D721Med (cell line): ENCODE measurements around the gene ADGRE3.

ENCODE experiments used
- DNase-seq: peaks from one replicate; pipeline ENCODE4 v3.0.0; 2011; ENCODE audit warnings: low spot score; ENCODE audit not compliant: insufficient read length
- FAIRE-seq: peaks from 2 replicates; lab custom pipeline; 2011; peaks lifted over from hg19 to GRCh38; lab: Jason Lieb, UNC
- CTCF ChIP-seq: IDR thresholded peaks from 2 replicates; pipeline ENCODE4 v1.5.1; 2012; ENCODE audit warnings: mild to moderate bottlenecking, control low read depth; ENCODE audit not compliant: insufficient read depth; ENCODE audit errors: missing control alignments

Gene ADGRE3

GRCh38 chr19:14672188-14672872, 2.3 kb downstream of the ADGRE3 start:
- TF ChIP-seq CTCF, result no peak
- no peak for DNase-seq
- no peak for FAIRE-seq

GRCh38 chr19:14670408-14670807, 4.2 kb downstream of the ADGRE3 start:
- FAIRE-seq, result no peak
- DNase-seq, result no peak
- TF ChIP-seq CTCF, result no peak

GRCh38 chr19:14669940-14670339, 4.7 kb downstream of the ADGRE3 start:
- no peak for DNase-seq
- no peak for FAIRE-seq
- TF ChIP-seq CTCF, result no peak

GRCh38 chr19:14661372-14661924, 13.2 kb downstream of the ADGRE3 start:
- FAIRE-seq (no peak), DNase-seq (no peak)
- no peak for TF ChIP-seq CTCF

GRCh38 chr19:14659874-14660489, 14.7 kb downstream of the ADGRE3 start:
- TF ChIP-seq CTCF, result no peak
- FAIRE-seq, result no peak
- DNase-seq, result no peak

- DNase-seq (no peak), FAIRE-seq (no peak)
- TF ChIP-seq CTCF, result no peak
These were observed 18.9 kb downstream of the ADGRE3 start for GRCh38 chr19:14655726-14656125.

GRCh38 chr19:14654786-14655560, 19.7 kb downstream of the ADGRE3 start:
- DNase-seq (no peak), FAIRE-seq (no peak)
- no peak for TF ChIP-seq CTCF
